ENCODE data around the gene ZNF407. TPM values are rescaled to one million over a fixed set of nuclear protein-coding genes. Genes with fewer than 3 reads are reported as not detected.

The ZNF407 gene
- total and polyA plus RNA-seq, 4 donors, result 1.9 to 16.5 (median 6.6) TPM

- TF ChIP-seq EGR1 (IDR thresholded peaks at IDR 0.05; ENCODE audit: low read depth in 2 of 2), result no peak
- TF ChIP-seq MAX (IDR thresholded peaks at IDR 0.05), result peak; percentile 50
- TF ChIP-seq HNF4G (IDR thresholded peaks at IDR 0.05), result no peak
- no peak for TF ChIP-seq CTCF (IDR thresholded peaks at IDR 0.05; ENCODE audit: low read depth, low read length, missing input control)
- TF ChIP-seq NR2F2 (IDR thresholded peaks at IDR 0.05), result no peak
- peak; percentile 33 for TF ChIP-seq ATF3 (IDR thresholded peaks at IDR 0.05)
Observed at GRCh38 chr18:74796841-74797576, 199.3 kb downstream of the ZNF407 start (continued).

- peaks cover 0 to 24% (median 16%) of the 10 kb centered on the region in 4 donors for H3K4me1 ChIP-seq (ENCODE audit: control insufficient read depth in 4 of 4, insufficient read depth in 4 of 4, low read length in 3 of 4)
- no peaks in the 10 kb centered on the region for H3K9me3 ChIP-seq (ENCODE audit: control insufficient read depth in 4 of 4, low read length in 3 of 4)
- WGBS, result 65% methylated on average over 6 of the region's 6 CpGs
- peak overlapping the region; percentile 21 to 48 for H3K9ac ChIP-seq (ENCODE audit: low read depth in 1 of 2, low read length in 2 of 2)
- DNase-seq (ENCODE audit: low spot score), result no peak
- H3K4me3 ChIP-seq (ENCODE audit: low read depth in 1 of 3, low read length in 3 of 3), result peak overlapping the region in 2 of 3 donors; percentile 45 to 49
- peak overlapping the region; percentile 42 to 86 for H3K27ac ChIP-seq (ENCODE audit: low read depth in 1 of 2, low read length in 2 of 2)
- no peaks in the 10 kb centered on the region for H3K27me3 ChIP-seq (ENCODE audit: control insufficient read depth in 4 of 4, insufficient read depth in 4 of 4, low read length in 3 of 4)
- no peaks in the 10 kb centered on the region for H3K36me3 ChIP-seq (ENCODE audit: control insufficient read depth in 4 of 4, insufficient read depth in 3 of 4, low read depth in 1 of 4, low read length in 3 of 4)
- TF ChIP-seq FOXA2 (IDR thresholded peaks at IDR 0.05) (no peak), HNF4A (conservative IDR thresholded peaks at IDR 0.05) (no peak), ATF3 (IDR thresholded peaks at IDR 0.05) (no peak), HNF4G (IDR thresholded peaks at IDR 0.05) (no peak), GABPA (IDR thresholded peaks at IDR 0.05 in 1 of 2, conservative IDR thresholded peaks at IDR 0.05 in 1 of 2) (no peak), RXRA (IDR thresholded peaks at IDR 0.05) (no peak), JUND (IDR thresholded peaks at IDR 0.05) (peak in 1 of 2 donors; percentile 78), ZBTB33 (IDR thresholded peaks at IDR 0.05) (peak; percentile 3)
Observed at GRCh38 chr18:74797577-74798151, 200.0 kb downstream of the ZNF407 start.

- Histone ChIP-seq H3K27me3 (ENCODE audit: control insufficient read depth in 4 of 4, insufficient read depth in 4 of 4, low read length in 3 of 4) (no peaks in the 10 kb centered on the region), H3K9me3 (ENCODE audit: control insufficient read depth in 4 of 4, low read length in 3 of 4) (no peaks in the 10 kb centered on the region), H3K4me1 (ENCODE audit: control insufficient read depth in 4 of 4, insufficient read depth in 4 of 4, low read length in 3 of 4) (peaks cover 2 to 31% (median 19%) of the 10 kb centered on the region in 4 donors), H3K9ac (ENCODE audit: low read depth in 1 of 2, low read length in 2 of 2) (no peak overlapping the region), H3K4me3 (ENCODE audit: low read depth in 1 of 3, low read length in 3 of 3) (no peak overlapping the region), H3K27ac (ENCODE audit: low read depth in 1 of 2, low read length in 2 of 2) (no peak overlapping the region), H3K36me3 (ENCODE audit: control insufficient read depth in 4 of 4, insufficient read depth in 3 of 4, low read depth in 1 of 4, low read length in 3 of 4) (no peaks in the 10 kb centered on the region)
- 83% methylated on average over 2 of the region's 2 CpGs for WGBS
- TF ChIP-seq CTCF (IDR thresholded peaks at IDR 0.05; ENCODE audit: low read depth, low read length, missing input control) (no peak), HNF4G (IDR thresholded peaks at IDR 0.05) (no peak)
- DNase-seq (ENCODE audit: low spot score), result no peak
Observed at GRCh38 chr18:74799542-74799941, 201.9 kb downstream of the ZNF407 start.
